Measurements from ENCODE around the gene SPG11. TPM values are rescaled to one million over a fixed set of nuclear protein-coding genes. Genes with fewer than 3 reads are reported as not detected.

Gene SPG11
- total and polyA plus RNA-seq, 9 of the 15 experiments (the other 6 are each of a cell fraction or from before 2014, with no cell fraction given), result 23.3 to 71.2 (median 45.6) TPM

DNA sequence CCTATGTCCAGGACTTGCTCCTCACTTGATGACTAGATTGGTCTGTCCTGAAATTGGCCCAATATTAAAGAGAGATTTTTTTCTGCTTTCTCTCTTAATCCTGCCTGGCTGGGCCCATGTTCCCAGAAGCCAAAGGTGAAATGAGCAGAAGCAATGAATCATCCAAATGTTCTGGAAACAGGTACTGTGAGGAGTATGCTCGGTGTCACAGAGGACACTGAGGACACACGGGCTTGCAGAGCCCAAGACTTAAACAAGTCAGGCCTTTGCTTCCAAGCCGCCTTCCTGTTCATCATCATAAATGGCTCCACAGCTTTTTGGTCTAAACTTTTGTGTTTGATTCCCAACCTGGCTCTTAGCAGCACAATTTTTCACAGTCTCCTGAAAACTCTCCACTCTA lies 95.1 kb downstream of the SPG11 start:
- Histone ChIP-seq H3K36me3 (ENCODE audit: control insufficient read depth, insufficient read depth, low read length) (peaks cover 81% of the 10 kb centered on the region), H3K9ac (ENCODE audit: insufficient read depth in 1 of 2, low read depth in 2 of 2, low read length in 2 of 2) (no peak overlapping the region), H3K4me1 (replicated peaks in 1 of 2; ENCODE audit: control insufficient read depth in 2 of 2, insufficient read depth in 2 of 2, low read length in 2 of 2) (no peaks in the 10 kb centered on the region), H3K79me2 (ENCODE audit: control insufficient read depth, insufficient read depth, low read length) (no peaks in the 10 kb centered on the region), H2AFZ (ENCODE audit: low read depth, low read length) (no peak overlapping the region), H3K4me2 (ENCODE audit: insufficient read depth, low read length) (no peak overlapping the region), H3K9me1 (ENCODE audit: control insufficient read depth, insufficient read depth, low read length) (no peaks in the 10 kb centered on the region), H3K27me3 (ENCODE audit: control insufficient read depth in 2 of 2, insufficient read depth in 2 of 2, low read length in 2 of 2) (no peaks in the 10 kb centered on the region), H3K27ac (ENCODE audit: extremely low read depth, low read depth, low read length) (no peak overlapping the region), H3K4me3 (no peak overlapping the region), H4K20me1 (replicated peaks; ENCODE audit: control insufficient read depth, insufficient read depth, low read length) (no peaks in the 10 kb centered on the region), H3K9me3 (replicated peaks; ENCODE audit: control insufficient read depth, insufficient read depth, low read depth, low read length) (no peaks in the 10 kb centered on the region; the same call in 1 of the 2 replicates)
- in situ Hi-C loops (cut with MboI), result no loop called here
- BruUV-seq (replicated peaks), result TSS peak; percentile 5
- DNase-seq (ENCODE audit: extremely low read depth in 1 of 4, low spot score in 3 of 4) (no peak), FAIRE-seq (no peak), ATAC-seq (no peak)
- ChIA-PET POLR2A (interaction anchor here (0.6 to 0.7 kb wide), 2 partner anchors 14 to 156 kb away, joined by 3 to 4 read pairs; no protein-coding TSS in a partner anchor), CTCF (ENCODE audit: low intra/inter-chr PET ratio) (no interaction called here)
- WGBS (ENCODE audit: insufficient coverage, low coverage, missing lambda C conversion rate), result 84% methylated on average over 3 of the region's 3 CpGs
- intact Hi-C loops (cut with micrococcal nuclease), result no loop called here
- TF ChIP-seq ZBTB7A (IDR thresholded peaks at IDR 0.05; ENCODE audit: borderline replicate concordance, control insufficient read depth, low read depth, low read length) (no peak), NFE2L1 (tag; IDR thresholded peaks at IDR 0.05; ENCODE audit: borderline replicate concordance, low read depth) (no peak), NRF1 (conservative IDR thresholded peaks at IDR 0.05 in 1 of 2, IDR thresholded peaks at IDR 0.05 in 1 of 2) (no peak), YBX1 (IDR thresholded peaks at IDR 0.05) (no peak), CBX8 (IDR thresholded peaks at IDR 0.05; ENCODE audit: borderline replicate concordance, extremely low read depth, low read depth, low read length, poor library complexity, severe bottlenecking) (no peak), CC2D1A (IDR thresholded peaks at IDR 0.05) (no peak), NONO (IDR thresholded peaks at IDR 0.05; ENCODE audit: low read depth in 2 of 2, low read length in 1 of 2) (no peak)
- TF ChIP-seq, protein P1, sequence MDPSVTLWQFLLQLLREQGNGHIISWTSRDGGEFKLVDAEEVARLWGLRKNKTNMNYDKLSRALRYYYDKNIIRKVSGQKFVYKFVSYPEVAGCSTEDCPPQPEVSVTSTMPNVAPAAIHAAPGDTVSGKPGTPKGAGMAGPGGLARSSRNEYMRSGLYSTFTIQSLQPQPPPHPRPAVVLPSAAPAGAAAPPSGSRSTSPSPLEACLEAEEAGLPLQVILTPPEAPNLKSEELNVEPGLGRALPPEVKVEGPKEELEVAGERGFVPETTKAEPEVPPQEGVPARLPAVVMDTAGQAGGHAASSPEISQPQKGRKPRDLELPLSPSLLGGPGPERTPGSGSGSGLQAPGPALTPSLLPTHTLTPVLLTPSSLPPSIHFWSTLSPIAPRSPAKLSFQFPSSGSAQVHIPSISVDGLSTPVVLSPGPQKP (CRISPR knock-in tag; IDR thresholded peaks at IDR 0.05), result no peak
- TF ChIP-seq, protein P2, sequence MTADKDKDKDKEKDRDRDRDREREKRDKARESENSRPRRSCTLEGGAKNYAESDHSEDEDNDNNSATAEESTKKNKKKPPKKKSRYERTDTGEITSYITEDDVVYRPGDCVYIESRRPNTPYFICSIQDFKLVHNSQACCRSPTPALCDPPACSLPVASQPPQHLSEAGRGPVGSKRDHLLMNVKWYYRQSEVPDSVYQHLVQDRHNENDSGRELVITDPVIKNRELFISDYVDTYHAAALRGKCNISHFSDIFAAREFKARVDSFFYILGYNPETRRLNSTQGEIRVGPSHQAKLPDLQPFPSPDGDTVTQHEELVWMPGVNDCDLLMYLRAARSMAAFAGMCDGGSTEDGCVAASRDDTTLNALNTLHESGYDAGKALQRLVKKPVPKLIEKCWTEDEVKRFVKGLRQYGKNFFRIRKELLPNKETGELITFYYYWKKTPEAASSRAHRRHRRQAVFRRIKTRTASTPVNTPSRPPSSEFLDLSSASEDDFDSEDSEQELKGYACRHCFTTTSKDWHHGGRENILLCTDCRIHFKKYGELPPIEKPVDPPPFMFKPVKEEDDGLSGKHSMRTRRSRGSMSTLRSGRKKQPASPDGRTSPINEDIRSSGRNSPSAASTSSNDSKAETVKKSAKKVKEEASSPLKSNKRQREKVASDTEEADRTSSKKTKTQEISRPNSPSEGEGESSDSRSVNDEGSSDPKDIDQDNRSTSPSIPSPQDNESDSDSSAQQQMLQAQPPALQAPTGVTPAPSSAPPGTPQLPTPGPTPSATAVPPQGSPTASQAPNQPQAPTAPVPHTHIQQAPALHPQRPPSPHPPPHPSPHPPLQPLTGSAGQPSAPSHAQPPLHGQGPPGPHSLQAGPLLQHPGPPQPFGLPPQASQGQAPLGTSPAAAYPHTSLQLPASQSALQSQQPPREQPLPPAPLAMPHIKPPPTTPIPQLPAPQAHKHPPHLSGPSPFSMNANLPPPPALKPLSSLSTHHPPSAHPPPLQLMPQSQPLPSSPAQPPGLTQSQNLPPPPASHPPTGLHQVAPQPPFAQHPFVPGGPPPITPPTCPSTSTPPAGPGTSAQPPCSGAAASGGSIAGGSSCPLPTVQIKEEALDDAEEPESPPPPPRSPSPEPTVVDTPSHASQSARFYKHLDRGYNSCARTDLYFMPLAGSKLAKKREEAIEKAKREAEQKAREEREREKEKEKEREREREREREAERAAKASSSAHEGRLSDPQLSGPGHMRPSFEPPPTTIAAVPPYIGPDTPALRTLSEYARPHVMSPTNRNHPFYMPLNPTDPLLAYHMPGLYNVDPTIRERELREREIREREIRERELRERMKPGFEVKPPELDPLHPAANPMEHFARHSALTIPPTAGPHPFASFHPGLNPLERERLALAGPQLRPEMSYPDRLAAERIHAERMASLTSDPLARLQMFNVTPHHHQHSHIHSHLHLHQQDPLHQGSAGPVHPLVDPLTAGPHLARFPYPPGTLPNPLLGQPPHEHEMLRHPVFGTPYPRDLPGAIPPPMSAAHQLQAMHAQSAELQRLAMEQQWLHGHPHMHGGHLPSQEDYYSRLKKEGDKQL (CRISPR knock-in tag; IDR thresholded peaks at IDR 0.05; ENCODE audit: borderline replicate concordance), result no peak

All from K562 (cell line).